PFSK-1 (cell line): ENCODE results near the gene PER1.

ENCODE experiments used
- FOXP2 ChIP-seq: optimal IDR thresholded peaks from 2 replicates; pipeline ENCODE3; 2011; ENCODE audit warnings: borderline replicate concordance, control low read depth, inconsistent platforms; ENCODE audit not compliant: insufficient read depth; ENCODE audit errors: extremely low read length, extremely low read depth
- POLR2AphosphoS5 ChIP-seq: IDR thresholded peaks from 2 replicates; pipeline ENCODE4 v1.6.1; 2012; ENCODE audit warnings: low read depth, mild to moderate bottlenecking, control low read depth, low read length, moderate library complexity
- REST ChIP-seq, 2 experiments: IDR thresholded peaks; 2 replicates each; pipeline versions ENCODE4 v1.6.1 to v1.8.0; 2011 to 2012; ENCODE audit warnings: low read depth in 2 of 2, low read length in 2 of 2, control low read depth in 1 of 2, inconsistent platforms in 1 of 2, mild to moderate bottlenecking in 1 of 2, moderate library complexity in 1 of 2; ENCODE audit not compliant: insufficient read depth in 1 of 2
- SIN3A ChIP-seq: IDR thresholded peaks from 2 replicates; pipeline ENCODE4 v1.6.1; 2012; ENCODE audit warnings: mild to moderate bottlenecking, low read length, moderate library complexity, borderline replicate concordance; ENCODE audit not compliant: insufficient read depth
- TAF1 ChIP-seq: IDR thresholded peaks from 2 replicates; pipeline ENCODE4 v1.6.1; 2012; ENCODE audit warnings: low read length, control low read depth, borderline replicate concordance; ENCODE audit not compliant: insufficient read depth

Gene PER1

GRCh38 chr17:8146381-8147140 lies 5.6 kb downstream of the PER1 start:
- TF ChIP-seq TAF1 = no peak
- no peak for TF ChIP-seq FOXP2
- no peak for TF ChIP-seq REST (IDR thresholded peaks at IDR 0.05; ENCODE audit: insufficient read depth in 1 of 2, low read depth in 2 of 2, low read length in 2 of 2)
- TF ChIP-seq POLR2AphosphoS5 = no peak
- no peak for TF ChIP-seq SIN3A

GRCh38 chr17:8145811-8146210 lies 6.4 kb downstream of the PER1 start:
- TF ChIP-seq POLR2AphosphoS5 (no peak), SIN3A (no peak), FOXP2 (no peak), REST (IDR thresholded peaks at IDR 0.05; ENCODE audit: insufficient read depth in 1 of 2, low read depth in 2 of 2, low read length in 2 of 2) (no peak), TAF1 (no peak)

- no peak for TF ChIP-seq SIN3A
- TF ChIP-seq REST (IDR thresholded peaks at IDR 0.05; ENCODE audit: insufficient read depth in 1 of 2, low read depth in 2 of 2, low read length in 2 of 2) = no peak
- TF ChIP-seq FOXP2 = no peak
- no peak for TF ChIP-seq TAF1
Observed at GRCh38 chr17:8144401-8145231, 7.6 kb downstream of the PER1 start.

GRCh38 chr17:8143581-8144400 lies 8.4 kb downstream of the PER1 start:
- TF ChIP-seq FOXP2 = no peak
- TF ChIP-seq POLR2AphosphoS5 = no peak
- TF ChIP-seq TAF1 = no peak
- no peak for TF ChIP-seq REST (IDR thresholded peaks at IDR 0.05; ENCODE audit: insufficient read depth in 1 of 2, low read depth in 2 of 2, low read length in 2 of 2)
- TF ChIP-seq SIN3A = no peak
